Gastrocnemius medialis (tissue), 4 donors: ENCODE data around the gene SLC1A2.

Experiments
- CTCF ChIP-seq, 5 experiments: fragments of 450-650 bp in 3 of 5; fragments of 200-600 bp in 2 of 5; sonication (generic) in 2 of 5; IDR thresholded peaks in 4 of 5; conservative IDR thresholded peaks in 1 of 5; 1 replicate in 4 of 5; 2 replicates in 1 of 5; pipeline ENCODE4 v1.5.1; 2016 to 2019; ENCODE audit warnings: antibody characterized with exemption in 5 of 5, mild to moderate bottlenecking in 3 of 5, moderate library complexity in 3 of 5
- POLR2A ChIP-seq, 2 donors: fragments of 450-650 bp; IDR thresholded peaks; one replicate each; pipeline ENCODE4 v1.6.1; 2017; ENCODE audit warnings: antibody characterized with exemption in 2 of 2, mild to moderate bottlenecking in 2 of 2, moderate library complexity in 2 of 2

GRCh38 chr11:35286126-35286525, 133.2 kb downstream of the SLC1A2 start:
- no peak for TF ChIP-seq CTCF (IDR thresholded peaks at IDR 0.05 in 4 of 5, conservative IDR thresholded peaks at IDR 0.05 in 1 of 5)
- no peak for TF ChIP-seq POLR2A (IDR thresholded peaks at IDR 0.05)
